Renal cortex interstitium (tissue), 11 donors: Measurements from ENCODE around the gene SNRNP25. TPM values are rescaled to one million over a fixed set of nuclear protein-coding genes. Genes with fewer than 3 reads are reported as not detected.
"Not testable (repeated sequence)": the region's sequence is repeated elsewhere in the genome, so short reads cannot be mapped to it uniquely, and the experiment has no call there.

Source experiments
- DNase-seq, 11 donors: peaks; one replicate each; pipeline ENCODE4 v3.0.0-alpha.2; 2013; ENCODE audit warnings: low read depth in 9 of 11, low spot score in 4 of 11; ENCODE audit errors: extremely low read depth in 1 of 11
- polyA plus RNA-seq, 3 donors: library from polyadenylated mRNA; unstranded; fragments of 120-200 nt; gene quantifications; one replicate each; pipeline ENCODE4 v1.2.1, GENCODE V29; 2013; ENCODE audit not compliant: insufficient read length in 3 of 3

SNRNP25 gene
- polyA plus RNA-seq, 3 donors, result 36.0 to 47.0 (median 36.2) TPM

DNA sequence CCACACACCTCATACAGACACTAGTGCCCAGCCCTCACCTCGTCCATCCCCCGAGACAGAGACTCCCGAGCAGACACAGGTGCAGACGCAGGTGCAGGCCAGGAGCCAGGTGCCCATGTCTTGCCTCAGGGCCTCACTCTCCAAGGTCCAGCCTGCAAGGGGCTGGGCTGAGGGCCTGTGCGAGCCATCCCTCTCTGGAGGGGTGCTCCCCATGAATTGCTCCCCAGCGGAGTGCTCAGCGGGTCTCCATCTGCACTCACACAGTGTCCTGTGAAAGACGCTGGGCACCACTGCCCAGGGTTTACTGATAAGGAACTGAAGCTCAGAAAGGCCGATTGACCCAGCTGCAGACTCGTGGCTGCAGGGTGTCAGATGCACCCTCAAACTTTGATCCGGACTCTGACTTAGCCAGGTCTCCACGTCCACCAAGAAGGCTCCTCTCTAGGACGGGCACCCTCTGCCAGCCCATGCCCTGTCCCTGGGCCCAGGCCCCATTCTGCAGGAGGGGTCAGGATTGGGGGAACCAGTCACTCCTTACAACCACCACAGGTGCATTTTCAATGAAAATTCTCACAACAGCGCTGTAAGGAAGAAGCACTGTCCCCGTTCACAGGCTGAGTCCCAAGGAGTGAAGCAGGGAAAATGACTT lies 17.2 kb upstream of the SNRNP25 start:
- no peak for DNase-seq

DNA sequence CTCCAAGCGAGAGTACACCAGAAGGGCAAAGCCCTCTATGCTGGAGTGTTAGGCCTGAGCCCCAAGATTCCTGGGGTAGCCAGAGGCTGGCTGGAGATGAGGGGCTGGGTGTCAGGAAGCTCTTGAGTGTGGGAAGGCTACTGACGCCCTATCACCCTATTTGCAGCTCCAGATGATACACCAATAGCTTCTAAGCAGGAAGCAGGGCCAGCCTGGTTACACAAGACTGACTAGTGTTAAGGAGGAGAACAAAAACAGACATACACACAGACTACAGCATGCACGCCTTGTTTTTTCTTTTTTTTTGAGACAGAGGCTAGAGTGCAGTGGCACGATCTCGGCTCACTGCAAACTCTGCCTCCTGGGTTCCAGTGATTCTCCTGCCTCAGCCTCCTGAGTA lies 16.1 kb upstream of the SNRNP25 start:
- no peak for DNase-seq

DNA sequence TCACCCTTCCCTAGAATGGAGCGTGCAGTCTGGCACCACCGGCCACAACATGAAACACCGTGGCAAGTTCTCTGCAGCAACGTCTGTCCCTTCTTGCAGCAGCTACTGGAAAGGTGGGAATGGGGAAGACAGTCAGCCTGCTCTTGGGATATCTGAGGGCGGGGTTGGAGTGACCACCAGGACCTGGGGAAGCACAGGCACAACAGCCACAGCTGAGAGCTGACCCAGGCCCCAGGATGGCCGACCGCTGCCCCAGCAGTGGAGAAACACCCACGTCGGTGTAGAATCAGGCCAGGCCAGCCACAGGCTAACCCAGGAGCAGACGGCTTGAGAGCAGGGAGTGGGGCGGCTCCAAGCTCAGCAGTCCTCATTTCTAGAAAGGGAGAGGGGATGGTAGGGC lies 15.4 kb upstream of the SNRNP25 start:
- not testable (repeated sequence) for DNase-seq

DNA sequence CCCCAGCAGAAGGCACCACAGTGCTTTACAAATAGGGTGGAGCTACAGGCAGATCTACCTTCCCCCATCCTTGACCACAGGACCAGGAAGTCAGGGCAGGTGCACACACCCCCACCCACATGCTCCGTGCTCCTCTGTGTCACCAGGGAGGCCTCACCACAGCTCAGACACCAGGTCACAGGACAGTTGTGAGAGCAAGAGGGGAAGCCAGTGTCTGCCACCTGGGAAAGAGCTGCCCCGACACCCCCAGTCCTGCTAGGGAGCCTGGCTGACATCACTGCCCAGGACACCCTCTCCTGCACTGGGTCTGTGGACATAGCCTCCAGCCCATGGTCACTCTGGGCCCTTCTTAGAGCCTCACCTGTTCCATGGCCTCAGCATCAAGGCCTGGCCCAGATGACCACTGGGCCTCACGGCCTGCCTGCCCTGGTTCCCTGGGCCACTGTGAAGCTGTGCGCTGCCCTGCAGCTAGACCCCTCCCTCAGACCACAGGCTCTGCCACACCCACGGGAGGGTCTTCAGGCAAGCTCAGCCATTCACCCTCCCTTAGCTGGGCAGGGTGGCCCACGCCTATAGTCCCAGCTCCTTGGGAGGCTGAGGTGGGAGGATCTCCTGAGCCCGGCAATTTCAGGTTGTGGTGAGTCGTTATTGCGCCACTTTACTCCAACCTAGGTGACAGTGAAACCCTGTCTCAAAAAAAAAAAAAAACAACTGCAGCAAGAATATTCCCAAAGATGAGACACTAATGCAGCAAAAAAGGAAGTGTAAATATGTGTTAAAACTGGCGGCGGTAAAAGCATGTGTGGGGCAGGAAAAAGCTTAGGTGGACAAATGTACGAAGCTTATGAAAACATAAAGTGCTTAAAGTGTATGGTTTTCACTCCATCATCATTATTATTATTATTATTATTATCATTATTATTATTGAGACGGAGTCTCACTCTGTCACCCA lies 14.4 kb upstream of the SNRNP25 start:
- DNase-seq, result no peak

DNA sequence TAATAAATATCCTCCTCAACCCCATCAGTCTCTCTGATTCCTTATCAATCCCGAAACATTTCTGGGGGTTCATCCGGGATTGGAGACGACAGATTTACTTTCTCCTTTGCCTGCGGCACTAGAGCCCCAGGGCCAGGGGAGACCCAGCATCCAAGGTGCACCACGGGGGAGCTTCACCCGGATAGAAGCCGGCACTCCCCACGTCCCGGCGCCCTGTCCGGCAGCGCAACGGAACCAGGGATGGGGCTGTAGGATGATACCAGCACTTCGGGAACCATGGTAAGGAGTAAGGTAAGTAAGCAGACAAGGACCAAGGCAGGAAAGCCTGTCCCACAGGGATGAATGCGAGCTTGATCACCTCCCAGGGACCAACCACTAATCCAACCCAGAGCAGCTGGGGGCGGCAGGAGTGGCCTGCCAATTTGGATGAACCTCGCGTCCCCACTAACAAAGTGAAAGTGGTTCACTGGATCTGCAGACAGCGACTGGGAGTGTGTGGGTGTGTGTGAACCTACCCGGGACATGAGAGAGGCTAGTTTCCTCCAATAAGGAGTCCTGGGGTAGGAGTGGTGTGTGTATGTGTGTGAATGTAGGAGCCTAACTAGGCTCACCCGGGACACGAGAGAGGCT lies 12.1 kb upstream of the SNRNP25 start:
- no peak for DNase-seq

DNA sequence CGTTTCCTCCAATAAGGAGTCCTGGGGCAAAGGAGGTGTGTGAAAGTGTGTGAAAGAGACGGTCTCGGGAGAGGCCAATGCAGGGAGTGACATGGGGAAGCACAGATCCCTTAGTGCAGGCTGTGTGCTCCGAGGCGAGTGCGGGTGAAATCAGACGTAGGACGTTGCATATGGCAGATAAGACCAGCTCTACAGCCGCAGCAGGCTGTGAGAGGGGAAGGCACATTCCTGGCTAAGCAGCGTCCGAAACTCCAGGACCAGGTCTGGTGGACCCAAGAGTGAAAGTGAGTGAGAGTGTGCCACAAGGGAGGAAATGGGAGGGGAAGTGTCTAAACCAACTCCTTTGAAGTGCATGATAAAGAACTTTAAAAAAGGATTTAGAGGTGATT lies 11.6 kb upstream of the SNRNP25 start:
- DNase-seq, result no peak

DNA sequence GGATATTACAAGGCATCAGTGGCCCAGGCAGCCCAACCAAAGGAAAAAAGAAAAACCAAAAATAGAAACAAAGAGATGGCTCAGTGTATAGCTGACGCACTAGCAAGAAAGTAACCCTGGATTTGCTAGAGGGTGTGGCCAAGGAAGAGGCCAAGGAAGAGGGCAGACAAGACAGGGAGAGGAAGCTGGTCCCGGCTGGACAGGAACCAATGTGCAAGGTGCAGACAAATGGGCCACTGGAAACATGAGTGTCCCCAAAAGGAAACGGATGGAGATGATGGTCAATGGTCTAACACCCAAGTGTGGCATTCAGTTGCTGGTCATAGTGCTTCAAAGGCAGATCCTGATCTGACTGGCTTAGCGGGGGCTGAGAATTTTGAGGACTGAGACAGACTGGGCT lies 10.9 kb upstream of the SNRNP25 start:
- DNase-seq, result no peak

DNA sequence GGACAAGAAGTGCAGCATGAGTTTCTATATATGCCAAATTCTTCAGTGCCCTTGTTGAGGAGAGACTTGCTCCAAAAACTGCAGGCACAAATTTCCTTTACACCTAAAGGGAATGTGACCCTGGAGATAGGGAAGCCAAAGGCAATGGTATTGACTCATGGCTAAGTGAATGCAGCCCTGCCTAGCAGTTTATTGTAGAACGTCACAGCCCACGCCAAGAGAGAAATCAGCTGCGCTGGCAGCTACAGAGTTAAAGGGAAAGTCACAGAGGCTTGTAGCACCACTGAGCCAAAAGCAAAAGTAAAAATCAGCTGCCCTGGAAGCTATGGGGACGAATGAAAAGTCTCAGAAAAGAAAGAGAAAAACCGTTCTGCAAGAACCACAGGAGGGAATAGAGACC lies 10.3 kb upstream of the SNRNP25 start:
- no peak for DNase-seq

DNA sequence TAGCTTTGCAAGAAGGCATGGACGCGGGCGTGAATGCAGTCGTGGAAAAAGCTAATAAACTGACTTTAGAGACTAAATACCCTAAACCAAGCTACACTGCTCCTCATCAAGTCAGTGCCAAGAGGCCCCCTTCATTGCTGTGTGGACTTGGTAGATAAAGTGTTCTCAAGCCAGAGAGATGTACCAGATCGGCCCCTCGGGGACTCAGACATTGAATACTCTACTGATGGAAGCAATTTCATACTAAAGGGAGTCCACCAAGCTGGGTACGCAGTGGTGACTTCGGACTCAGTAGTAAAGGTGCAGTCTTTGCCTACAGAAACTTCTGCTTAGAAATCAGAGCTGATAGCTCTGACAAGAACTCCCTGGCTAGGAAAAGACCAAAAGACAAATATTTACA lies 9.0 kb upstream of the SNRNP25 start:
- DNase-seq, result no peak

DNA sequence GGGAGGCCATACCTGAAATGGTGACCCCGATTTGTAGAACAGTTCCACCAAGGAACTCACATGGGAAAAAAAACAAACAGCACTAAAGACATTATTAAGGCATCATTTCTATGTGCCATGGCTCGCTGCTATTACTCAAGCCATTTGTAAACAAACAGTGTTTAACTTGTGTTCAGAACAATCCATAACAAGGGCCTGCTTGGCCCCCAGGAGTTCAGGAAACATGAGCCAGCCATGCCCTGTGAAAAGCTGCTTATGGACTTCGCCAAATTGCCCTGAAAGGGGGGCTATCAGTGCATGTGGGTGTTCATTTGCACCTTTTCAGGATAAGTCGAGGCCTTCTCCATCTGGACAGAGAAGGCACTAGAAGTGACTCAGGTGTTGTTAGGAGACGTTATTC lies 8.2 kb upstream of the SNRNP25 start:
- DNase-seq, result no peak

DNA sequence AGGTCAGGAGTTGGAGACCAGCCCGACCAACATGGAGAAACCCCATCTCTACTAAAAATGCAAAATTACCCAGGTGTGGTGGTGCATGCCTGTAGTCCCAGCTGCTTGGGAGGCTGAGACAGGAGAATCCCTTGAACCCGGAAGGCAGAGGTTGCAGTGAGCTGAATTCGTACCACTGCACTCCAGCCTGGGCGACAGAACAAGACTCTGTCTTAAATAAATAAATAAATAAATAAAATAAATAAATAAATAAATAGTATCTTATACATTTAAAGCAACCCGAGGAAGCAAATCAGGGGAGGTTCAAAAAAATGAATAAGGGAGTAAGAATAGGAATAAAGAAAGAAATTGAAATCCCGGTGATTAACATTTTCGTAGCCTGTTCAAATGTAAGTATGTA lies 7.1 kb upstream of the SNRNP25 start:
- not testable (repeated sequence) for DNase-seq

DNA sequence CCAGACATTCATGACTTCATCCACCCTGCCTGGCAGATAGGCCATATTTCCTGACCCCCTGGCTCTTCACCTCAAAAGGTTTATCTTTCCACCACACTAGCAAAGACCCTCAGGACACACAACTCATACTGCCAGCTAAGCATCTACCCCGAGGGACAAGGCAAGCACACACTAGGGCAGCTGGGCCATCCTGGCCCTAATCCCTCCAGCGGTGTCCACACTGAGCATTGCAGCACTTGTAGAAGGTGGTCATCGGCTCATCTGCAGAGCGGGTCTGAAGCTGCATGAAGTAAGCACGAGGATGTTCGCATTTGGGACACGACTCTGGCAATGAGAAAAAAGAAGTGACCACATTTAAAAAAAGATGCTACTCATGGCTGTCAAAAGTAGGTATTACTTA lies 6.4 kb upstream of the SNRNP25 start:
- DNase-seq, result no peak

DNA sequence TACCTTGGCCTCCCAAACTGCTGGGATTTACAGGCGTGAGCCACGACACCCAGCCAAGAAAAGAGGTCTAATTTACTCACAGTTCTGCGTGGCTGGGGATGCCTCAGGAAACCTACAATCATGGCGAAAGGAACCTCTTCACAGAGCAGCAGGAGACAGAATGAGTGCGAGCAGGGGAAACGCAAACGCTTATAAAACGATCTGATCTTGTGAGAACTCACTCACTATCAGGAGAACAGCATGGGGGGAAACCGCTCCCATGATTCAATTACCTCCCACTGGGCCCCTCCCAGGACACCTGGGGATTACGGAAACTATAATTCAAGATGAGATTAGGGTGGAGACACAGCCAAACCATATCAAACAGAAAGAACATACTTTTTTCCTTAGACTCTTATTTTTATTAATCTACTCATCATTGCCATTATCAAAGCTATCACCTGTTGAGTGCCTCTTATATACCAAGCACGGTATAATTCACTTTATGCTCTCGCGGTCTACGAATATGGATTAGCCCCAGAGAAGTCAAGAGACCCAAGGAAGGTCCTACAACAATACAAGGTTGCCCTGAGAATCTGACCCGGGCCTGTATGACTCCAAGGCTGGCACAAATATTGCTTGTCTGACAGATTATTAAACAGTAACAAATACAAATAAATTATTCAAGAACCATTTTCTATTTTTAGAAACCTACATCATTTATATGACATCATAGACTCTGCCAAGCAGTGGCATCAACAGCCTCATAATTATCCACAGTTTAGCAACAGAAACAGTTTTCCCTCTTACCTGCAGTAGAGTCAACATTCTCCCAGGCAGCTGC lies 2.6 kb upstream of the SNRNP25 start:
- no peak for DNase-seq

DNA sequence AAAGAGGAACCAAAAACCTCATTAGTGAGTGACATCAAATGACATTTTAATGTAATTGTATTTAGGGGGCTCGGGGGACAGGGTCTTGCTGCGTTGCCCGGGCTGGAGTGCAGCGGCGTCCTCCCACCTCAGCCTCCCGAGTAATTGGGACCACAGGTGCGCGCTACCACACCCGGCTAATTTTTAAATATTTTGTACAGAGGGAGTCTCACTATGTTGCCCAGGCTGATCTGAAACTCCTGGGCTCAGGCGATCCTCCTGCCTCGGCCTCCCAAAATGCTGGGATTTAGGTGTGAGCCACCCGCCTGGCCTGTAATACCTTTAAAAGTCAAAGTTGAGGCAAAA lies 581 bp downstream of the SNRNP25 start:
- no peak for DNase-seq

DNA sequence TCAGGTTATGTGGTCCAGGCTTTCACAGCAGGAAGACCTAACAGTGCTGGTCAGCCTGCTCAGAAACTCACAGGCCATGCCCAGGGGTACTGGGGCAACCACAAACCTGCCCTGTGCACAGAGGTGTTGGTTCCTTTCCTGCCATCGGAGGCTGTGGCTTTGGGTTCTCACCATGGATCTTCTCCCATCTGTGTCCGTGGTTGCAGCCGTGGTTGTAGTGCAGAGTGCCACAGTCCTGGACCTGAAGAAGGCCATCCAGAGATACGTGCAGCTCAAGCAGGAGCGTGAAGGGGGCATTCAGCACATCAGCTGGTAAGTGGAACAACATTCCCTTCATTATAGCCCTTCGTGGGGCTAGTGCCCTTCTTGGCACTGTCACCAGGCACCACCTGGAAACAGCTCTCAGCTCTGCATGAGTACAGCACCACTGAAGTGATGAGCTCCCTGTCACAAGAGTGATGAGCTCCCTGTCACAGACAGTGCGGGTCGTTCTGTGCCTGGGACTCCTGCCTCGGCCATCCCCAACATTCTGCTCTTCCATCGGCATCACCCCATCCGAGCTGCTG lies 2.0 kb downstream of the SNRNP25 start:
- no peak for DNase-seq

DNA sequence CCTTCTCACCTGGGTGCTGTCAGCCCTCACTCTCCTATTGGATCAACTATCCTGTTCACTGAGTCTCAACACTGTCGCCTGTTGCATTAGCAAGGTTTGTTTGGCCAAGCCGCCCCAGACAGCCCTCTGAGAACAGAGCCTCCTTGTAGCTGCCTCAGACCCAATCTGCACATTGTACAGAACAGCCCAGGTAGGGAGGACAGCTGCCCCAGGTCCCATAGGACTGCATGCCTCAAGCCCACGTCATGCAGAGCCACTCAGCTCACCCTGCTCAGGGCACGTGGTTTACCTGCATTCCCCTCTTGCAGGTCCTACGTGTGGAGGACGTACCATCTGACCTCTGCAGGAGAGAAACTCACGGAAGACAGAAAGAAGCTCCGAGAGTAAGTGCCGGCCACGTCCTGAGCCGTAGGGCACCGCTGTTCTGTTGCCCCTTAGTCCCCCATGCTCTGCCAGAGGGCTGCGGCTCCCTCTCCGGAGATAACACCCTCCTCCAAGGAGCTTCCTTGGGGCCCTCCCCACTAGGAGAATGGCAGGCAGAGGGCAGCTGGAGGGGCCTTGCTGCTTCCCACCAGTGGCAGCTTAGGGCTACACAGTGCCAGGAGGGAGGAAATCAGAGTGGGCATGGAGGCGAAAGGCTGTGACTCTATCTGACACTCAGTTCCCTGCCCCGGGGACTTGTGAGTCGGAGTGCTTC lies 2.8 kb downstream of the SNRNP25 start:
- no peak for DNase-seq

DNA sequence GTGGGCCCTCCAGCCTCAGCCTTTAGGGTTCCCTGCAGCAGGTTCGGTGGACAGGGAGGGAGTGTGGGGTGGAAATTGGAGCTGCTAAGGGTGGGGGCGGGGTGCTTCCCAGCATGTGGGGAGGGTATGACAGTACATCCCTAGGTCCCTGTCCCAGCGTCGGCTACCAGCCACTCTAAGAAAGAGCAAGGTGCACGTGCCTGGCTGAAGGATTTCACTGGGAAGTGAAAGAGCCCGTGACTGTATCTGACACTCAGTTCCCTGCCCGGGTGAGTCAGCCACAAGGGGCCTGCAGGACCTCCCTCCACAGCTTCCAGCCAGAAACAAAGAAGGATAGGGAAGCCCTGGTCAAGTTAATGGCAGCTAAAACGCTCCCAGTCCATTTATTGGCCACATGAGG lies 4.1 kb downstream of the SNRNP25 start:
- DNase-seq, result no peak
